ENCODE data around the gene ADI1. TPM values are rescaled to one million over a fixed set of nuclear protein-coding genes. Genes with fewer than 3 reads are reported as not detected.
"Not testable (repeated sequence)": the region's sequence is repeated elsewhere in the genome, so short reads cannot be mapped to it uniquely, and the experiment has no call there.

ADI1 gene
- total and polyA plus RNA-seq, 8 donors, result 34.8 to 83.8 (median 40.9) TPM

DNA sequence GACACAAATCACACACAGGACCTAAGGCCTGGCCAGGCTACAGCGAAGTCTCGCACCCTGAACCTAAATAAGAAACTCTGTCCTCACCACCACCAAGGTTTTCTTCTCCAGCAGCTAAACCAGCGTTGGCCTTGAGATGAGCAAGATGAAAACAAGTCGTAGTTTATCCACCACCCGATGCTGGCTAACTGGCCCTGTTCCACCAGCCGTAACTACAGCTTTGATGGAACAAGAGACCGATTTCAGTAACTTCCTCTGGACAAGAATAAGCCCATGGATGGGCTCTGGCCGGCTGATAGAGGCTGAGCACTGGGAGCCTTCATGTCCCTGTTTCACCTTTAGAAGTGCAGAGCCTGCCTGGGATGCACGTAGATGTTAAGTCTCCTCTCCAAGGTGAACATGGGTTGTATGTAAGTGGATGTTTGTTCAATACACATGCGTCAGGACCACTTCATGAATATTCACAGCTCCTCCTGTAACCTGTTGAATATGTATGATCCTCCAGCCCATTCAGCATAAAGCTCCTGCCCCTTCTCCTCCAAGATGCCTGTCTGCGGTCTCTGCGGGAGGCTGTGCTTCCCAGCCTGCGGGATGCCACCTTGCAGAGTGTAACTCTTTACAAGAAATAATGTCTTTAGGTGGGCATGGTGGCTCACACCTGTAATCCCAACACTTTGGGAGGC, 24.2 kb downstream of the ADI1 start:
- DNase-seq (no peak), ATAC-seq (no peak)
- H3K4me1 ChIP-seq, result no peaks in the 10 kb centered on the region
- H3K9me3 ChIP-seq, result no peaks in the 10 kb centered on the region
- intact Hi-C loops (cut with DNase I), result no loop called here
- no peak overlapping the region for H3K4me3 ChIP-seq
- H3K27me3 ChIP-seq, result no peaks in the 10 kb centered on the region
- H3K27ac ChIP-seq, result no peak overlapping the region
- peaks cover 0 to 54% of the 10 kb centered on the region in 2 donors for H3K36me3 ChIP-seq
- TF ChIP-seq, protein P1, sequence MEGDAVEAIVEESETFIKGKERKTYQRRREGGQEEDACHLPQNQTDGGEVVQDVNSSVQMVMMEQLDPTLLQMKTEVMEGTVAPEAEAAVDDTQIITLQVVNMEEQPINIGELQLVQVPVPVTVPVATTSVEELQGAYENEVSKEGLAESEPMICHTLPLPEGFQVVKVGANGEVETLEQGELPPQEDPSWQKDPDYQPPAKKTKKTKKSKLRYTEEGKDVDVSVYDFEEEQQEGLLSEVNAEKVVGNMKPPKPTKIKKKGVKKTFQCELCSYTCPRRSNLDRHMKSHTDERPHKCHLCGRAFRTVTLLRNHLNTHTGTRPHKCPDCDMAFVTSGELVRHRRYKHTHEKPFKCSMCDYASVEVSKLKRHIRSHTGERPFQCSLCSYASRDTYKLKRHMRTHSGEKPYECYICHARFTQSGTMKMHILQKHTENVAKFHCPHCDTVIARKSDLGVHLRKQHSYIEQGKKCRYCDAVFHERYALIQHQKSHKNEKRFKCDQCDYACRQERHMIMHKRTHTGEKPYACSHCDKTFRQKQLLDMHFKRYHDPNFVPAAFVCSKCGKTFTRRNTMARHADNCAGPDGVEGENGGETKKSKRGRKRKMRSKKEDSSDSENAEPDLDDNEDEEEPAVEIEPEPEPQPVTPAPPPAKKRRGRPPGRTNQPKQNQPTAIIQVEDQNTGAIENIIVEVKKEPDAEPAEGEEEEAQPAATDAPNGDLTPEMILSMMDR (IDR thresholded peaks at IDR 0.05), result no peak

DNA sequence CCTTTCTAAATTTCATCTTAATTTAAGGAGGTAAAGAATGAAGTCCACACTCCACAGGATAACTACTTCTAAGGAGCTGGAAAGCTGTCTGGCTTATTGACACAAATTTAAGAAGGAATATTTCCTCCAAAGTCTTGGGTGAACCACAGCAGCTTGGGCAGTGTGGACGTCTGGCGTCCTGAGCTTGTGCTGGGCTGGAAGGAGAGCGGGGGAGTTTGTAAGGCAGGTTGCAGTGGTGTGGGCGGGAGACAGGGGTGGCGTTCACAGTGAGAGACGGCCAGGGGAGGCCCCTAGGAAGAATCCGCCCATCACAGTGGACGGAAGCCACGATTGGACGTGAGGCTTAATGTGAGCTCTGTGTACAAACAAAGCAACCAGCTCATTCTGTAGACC, 25.7 kb downstream of the ADI1 start:
- H3K4me3 ChIP-seq, result no peak overlapping the region
- no peak overlapping the region for H3K27ac ChIP-seq
- peak; percentile 91 for ATAC-seq
- H3K9me3 ChIP-seq, result no peaks in the 10 kb centered on the region
- H3K4me1 ChIP-seq, result no peaks in the 10 kb centered on the region
- H3K27me3 ChIP-seq, result no peaks in the 10 kb centered on the region
- intact Hi-C loops (cut with DNase I), result no loop called here
- H3K36me3 ChIP-seq, result peaks cover 0 to 38% of the 10 kb centered on the region in 2 donors
- TF ChIP-seq, protein P1 (IDR thresholded peaks at IDR 0.05), result no peak
- peak in 1 of 4 donors; percentile 57 for DNase-seq

DNA sequence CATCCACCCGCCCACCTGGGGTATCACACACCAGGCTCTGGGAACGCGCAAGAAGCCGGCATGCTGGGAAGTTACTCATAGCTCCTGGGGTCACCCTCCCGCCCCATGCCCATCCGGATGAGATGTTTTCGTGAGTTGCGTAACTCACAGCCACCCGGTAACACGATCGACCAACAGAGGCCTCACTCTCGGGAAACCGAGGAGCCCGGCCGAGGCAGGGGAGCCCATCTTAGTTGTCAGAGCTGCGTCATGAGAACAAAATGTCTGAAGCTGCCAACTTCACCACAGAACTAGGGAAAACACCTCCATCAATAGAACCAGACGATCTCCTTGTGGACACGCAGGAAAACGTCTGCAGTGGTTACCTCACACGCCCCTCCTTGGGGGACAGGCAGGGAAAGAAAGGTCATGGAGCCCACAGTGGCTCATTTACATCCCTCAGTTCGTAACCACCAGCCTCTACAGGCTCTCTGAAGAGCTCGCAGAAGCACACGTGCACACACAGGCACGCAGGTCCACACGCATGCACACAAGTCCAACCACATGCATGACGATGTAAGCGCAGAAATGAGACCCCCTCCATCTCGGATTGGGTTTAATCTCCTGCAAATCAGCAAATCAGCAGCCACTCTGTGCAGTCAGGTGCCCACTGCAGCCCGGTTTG, 26.2 kb downstream of the ADI1 start:
- intact Hi-C loops (cut with DNase I), result no loop called here
- H3K27ac ChIP-seq, result no peak overlapping the region
- TF ChIP-seq, protein P1 (IDR thresholded peaks at IDR 0.05), result no peak
- no peaks in the 10 kb centered on the region for H3K27me3 ChIP-seq
- H3K4me3 ChIP-seq, result no peak overlapping the region
- ATAC-seq (peak; percentile 17), DNase-seq (no peak)
- H3K4me1 ChIP-seq, result no peaks in the 10 kb centered on the region
- peaks cover 0 to 33% of the 10 kb centered on the region in 2 donors for H3K36me3 ChIP-seq
- no peaks in the 10 kb centered on the region for H3K9me3 ChIP-seq

DNA sequence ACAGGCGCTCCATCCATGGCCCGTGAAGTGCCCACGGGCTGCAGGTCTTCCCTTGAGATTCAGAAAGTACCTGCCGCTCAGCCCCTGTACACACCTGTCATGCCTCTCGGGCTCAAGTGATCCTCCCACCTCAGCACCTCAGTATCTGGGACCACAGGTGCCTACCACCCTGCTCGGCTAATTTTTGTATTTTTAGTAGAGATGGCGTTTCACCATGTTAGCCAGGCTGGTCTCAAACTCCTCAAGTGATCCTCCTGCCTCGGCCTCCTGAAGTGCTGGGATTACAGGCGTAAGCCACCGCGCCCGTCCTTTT, 26.9 kb downstream of the ADI1 start:
- H3K27ac ChIP-seq; H3K4me1 ChIP-seq; H3K4me3 ChIP-seq; ATAC-seq; intact Hi-C loops (cut with DNase I); H3K27me3 ChIP-seq; DNase-seq; H3K9me3 ChIP-seq: not testable (repeated sequence)
- peaks cover 0 to 27% of the 10 kb centered on the region in 2 donors for H3K36me3 ChIP-seq

DNA sequence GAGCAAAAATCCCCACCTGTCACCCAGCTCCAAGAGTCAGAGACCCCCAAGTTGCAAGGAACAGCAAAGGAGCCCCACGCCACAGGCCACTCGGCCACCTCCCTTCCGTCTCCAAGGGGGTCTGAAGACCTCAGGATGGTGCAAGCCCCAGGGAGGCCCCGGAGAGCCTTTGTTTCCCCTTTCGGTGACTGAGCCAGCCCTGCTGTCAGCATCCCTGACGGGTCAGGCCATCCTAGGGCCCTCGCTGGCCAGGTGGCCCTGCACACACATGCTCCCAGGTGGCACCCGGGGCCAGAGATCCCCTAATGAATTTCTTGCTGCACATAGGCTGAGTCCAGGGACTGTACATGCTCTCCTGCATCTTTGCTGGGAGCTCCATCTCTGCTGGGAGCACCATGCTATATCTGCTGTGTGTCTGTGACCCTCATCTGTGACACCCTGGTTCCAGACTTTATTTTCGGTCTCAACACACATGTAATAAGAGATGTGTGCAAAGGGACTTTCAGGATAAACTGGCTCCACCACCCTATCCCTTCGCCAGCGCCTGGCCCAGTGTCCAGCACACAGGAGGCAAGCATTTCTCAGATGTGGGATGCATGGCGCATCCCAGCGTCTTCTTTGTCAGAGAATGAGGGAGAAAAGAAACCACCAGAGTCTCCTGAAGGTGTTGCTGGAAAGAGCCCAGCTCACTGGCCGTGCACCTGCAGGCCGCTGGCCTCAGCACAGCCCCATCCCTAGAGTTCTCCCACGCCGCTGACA, 27.4 kb downstream of the ADI1 start:
- ATAC-seq (no peak), DNase-seq (no peak)
- no peak overlapping the region for H3K27ac ChIP-seq
- no peaks in the 10 kb centered on the region for H3K27me3 ChIP-seq
- no peaks in the 10 kb centered on the region for H3K4me1 ChIP-seq
- TF ChIP-seq, protein P1 (IDR thresholded peaks at IDR 0.05), result no peak
- intact Hi-C loops (cut with DNase I), result no loop called here
- H3K4me3 ChIP-seq, result no peak overlapping the region
- peaks cover 0 to 21% of the 10 kb centered on the region in 2 donors for H3K36me3 ChIP-seq
- H3K9me3 ChIP-seq, result no peaks in the 10 kb centered on the region

Data from left lung (tissue), 10 donors.